ENCODE measurements around the gene RANBP3. TPM values are rescaled to one million over a fixed set of nuclear protein-coding genes. Genes with fewer than 3 reads are reported as not detected.
A peak's percentile ranks its signal among the peaks of the same experiment; 100 is the strongest.

RANBP3 gene
- polyA plus RNA-seq, 1 of the 3 experiments (the other 2 are of a cell fraction): 84.0 TPM

DNA sequence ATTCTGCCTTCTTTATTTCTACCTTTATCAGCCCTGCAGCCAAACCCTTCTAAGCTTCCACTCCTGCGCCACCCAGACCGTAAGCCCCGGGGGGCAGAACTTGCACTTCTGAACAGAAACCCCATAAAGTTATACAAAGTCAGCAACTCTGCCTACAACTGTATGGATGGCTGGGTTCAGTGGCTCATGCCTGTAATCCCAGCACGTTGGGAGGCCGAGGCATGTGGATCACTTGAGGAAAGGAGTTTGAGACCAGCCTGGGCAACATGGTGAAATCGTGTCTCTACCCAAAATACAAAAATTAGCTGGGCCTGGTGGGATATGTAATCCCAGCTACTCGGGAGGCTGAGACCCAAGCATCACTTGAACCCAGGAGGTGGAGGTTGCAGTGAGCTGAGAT lies 10.4 kb downstream of the RANBP3 start (continued):
- TF ChIP-seq FOSL2 (IDR thresholded peaks at IDR 0.05; ENCODE audit: borderline replicate concordance, low read depth): no peak
- no peak for TF ChIP-seq FOXM1 (IDR thresholded peaks at IDR 0.05; ENCODE audit: low read depth)
- no peak for TF ChIP-seq NFIC (IDR thresholded peaks at IDR 0.05; ENCODE audit: borderline replicate concordance)
- no peak for TF ChIP-seq EP300 (IDR thresholded peaks at IDR 0.05; ENCODE audit: borderline replicate concordance in 1 of 2, low read depth in 1 of 2, low read length in 1 of 2)

DNA sequence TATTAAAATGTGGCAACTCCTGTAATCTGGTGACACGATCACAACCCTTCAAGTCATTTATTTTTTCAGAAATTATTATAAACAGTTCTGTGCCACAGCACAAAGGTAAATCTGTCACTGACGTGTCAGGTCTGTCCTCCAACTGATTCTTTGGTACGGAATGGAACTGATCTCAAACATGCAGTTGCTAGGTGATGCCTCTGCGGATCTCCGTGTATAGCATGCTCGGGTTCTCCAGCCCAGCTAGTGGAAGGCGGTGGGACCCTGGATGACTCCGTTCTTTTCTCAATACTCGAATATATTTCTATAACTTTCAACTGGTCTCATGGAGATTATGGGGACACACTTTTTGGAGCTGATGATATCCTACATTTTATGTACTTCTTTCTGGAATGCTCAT lies 11.0 kb downstream of the RANBP3 start:
- ChIA-PET POLR2A (no interaction called here), CTCF (interaction anchor here (1.2 to 5.2 kb wide), 15 partner anchors 11 to 163 kb away, joined by 3 to 67 read pairs (median 10); partner anchors contain the start of gene RANBP3)
- WGBS (ENCODE audit: low lambda C conversion rate): 97% methylated on average over 9 of the region's 9 CpGs
- no peaks in the 10 kb centered on the region for H3K9me3 ChIP-seq
- peaks cover 5% of the 10 kb centered on the region for H3F3A ChIP-seq (replicated peaks; ENCODE audit: insufficient read depth)
- no peak overlapping the region for H2AFZ ChIP-seq (ENCODE audit: low read depth)
- H3K79me2 ChIP-seq (ENCODE audit: insufficient read depth): peaks cover 100% of the 10 kb centered on the region
- H3K27me3 ChIP-seq (ENCODE audit: insufficient read depth): no peaks in the 10 kb centered on the region
- no peak overlapping the region for H3K4me3 ChIP-seq (ENCODE audit: low read depth in 2 of 2, low read length in 1 of 2)
- DNase-seq: no peak
- no peak overlapping the region for H3K27ac ChIP-seq (ENCODE audit: low read depth in 2 of 2, low read length in 1 of 2)
- peaks cover 0 to 27% of the 10 kb centered on the region in 2 experiments; a peak in 1 of 4 replicates for H3K4me1 ChIP-seq (ENCODE audit: control insufficient read depth in 1 of 2, insufficient read depth in 2 of 2, low read depth in 1 of 2, low read length in 1 of 2)
- no peak for TF ChIP-seq TEAD4 (IDR thresholded peaks at IDR 0.05; ENCODE audit: borderline replicate concordance, insufficient read depth)
- TF ChIP-seq FOXJ3 (CRISPR knock-in tag; IDR thresholded peaks at IDR 0.05): no peak
- TF ChIP-seq EP300 (IDR thresholded peaks at IDR 0.05; ENCODE audit: borderline replicate concordance in 1 of 2, low read depth in 1 of 2, low read length in 1 of 2): no peak
- TF ChIP-seq RFX5 (IDR thresholded peaks at IDR 0.05; ENCODE audit: low read length): no peak
- peaks cover 0 to 22% of the 10 kb centered on the region in 2 experiments for H3K36me3 ChIP-seq (replicated peaks in 1 of 2; ENCODE audit: control insufficient read depth in 1 of 2, insufficient read depth in 2 of 2, low read length in 1 of 2)
- H3K9ac ChIP-seq: no peak overlapping the region
- H4K20me1 ChIP-seq (ENCODE audit: insufficient read depth): peaks cover 94% of the 10 kb centered on the region
- H3K9me2 ChIP-seq: no peaks in the 10 kb centered on the region
- no peak overlapping the region for H3K4me2 ChIP-seq

DNA sequence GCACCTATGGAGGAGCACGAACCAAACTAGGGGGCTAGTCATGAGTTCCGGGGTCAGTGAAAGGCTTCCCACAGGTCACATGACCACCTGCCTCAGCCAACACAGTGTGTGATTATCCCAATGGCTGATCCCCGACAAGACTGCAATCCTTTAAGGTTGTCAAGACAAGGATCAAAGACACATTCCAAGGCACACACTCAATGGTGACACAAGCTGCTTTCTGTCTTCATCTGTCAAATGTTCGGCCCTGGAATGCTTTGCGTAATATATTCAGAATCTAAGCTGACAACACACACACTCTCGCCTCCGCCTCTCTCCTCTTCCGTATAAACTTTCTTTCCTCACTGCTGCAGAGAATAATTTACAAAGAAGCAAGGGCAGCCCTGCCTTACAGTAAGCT lies 11.7 kb downstream of the RANBP3 start:
- Histone ChIP-seq H3K79me2 (ENCODE audit: insufficient read depth) (peaks cover 100% of the 10 kb centered on the region), H3K27me3 (ENCODE audit: insufficient read depth) (no peaks in the 10 kb centered on the region), H2AFZ (ENCODE audit: low read depth) (no peak overlapping the region), H3K27ac (ENCODE audit: low read depth in 2 of 2, low read length in 1 of 2) (no peak overlapping the region), H3F3A (replicated peaks; ENCODE audit: insufficient read depth) (peaks cover 5% of the 10 kb centered on the region), H3K9ac (no peak overlapping the region), H3K4me2 (no peak overlapping the region), H3K36me3 (replicated peaks in 1 of 2; ENCODE audit: control insufficient read depth in 1 of 2, insufficient read depth in 2 of 2, low read length in 1 of 2) (peaks cover 0 to 17% of the 10 kb centered on the region in 2 experiments), H3K9me2 (no peaks in the 10 kb centered on the region), H3K9me3 (no peaks in the 10 kb centered on the region), H4K20me1 (ENCODE audit: insufficient read depth) (peaks cover 94% of the 10 kb centered on the region), H3K4me3 (ENCODE audit: low read depth in 2 of 2, low read length in 1 of 2) (no peak overlapping the region), H3K4me1 (ENCODE audit: control insufficient read depth in 1 of 2, insufficient read depth in 2 of 2, low read depth in 1 of 2, low read length in 1 of 2) (peaks cover 0 to 31% of the 10 kb centered on the region in 2 experiments; a peak in 1 of 4 replicates)
- 82% methylated on average over 7 of the region's 8 CpGs for WGBS (ENCODE audit: low lambda C conversion rate)
- DNase-seq: no peak
- ChIA-PET CTCF (interaction anchor here (0.7 to 5.2 kb wide), 7 partner anchors 10 to 162 kb away, joined by 3 to 67 read pairs (median 34); partner anchors contain the start of gene RANBP3), POLR2A (no interaction called here)
- TF ChIP-seq ELF1 (IDR thresholded peaks at IDR 0.05) (no peak), FOSL2 (IDR thresholded peaks at IDR 0.05; ENCODE audit: borderline replicate concordance, low read depth) (no peak), TCF12 (IDR thresholded peaks at IDR 0.05) (peak; percentile 62), POLR2AphosphoS5 (IDR thresholded peaks at IDR 0.05; ENCODE audit: low read depth, low read length) (0 out of 2 replicates have a peak, but pooled peaks have one; percentile 21)
- TF ChIP-seq, protein P1, sequence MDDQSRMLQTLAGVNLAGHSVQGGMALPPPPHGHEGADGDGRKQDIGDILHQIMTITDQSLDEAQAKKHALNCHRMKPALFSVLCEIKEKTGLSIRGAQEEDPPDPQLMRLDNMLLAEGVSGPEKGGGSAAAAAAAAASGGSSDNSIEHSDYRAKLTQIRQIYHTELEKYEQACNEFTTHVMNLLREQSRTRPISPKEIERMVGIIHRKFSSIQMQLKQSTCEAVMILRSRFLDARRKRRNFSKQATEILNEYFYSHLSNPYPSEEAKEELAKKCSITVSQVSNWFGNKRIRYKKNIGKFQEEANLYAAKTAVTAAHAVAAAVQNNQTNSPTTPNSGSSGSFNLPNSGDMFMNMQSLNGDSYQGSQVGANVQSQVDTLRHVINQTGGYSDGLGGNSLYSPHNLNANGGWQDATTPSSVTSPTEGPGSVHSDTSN (IDR thresholded peaks at IDR 0.05): peak; percentile 54; the same call in 1 of the 2 replicates
- TF ChIP-seq, protein P2, sequence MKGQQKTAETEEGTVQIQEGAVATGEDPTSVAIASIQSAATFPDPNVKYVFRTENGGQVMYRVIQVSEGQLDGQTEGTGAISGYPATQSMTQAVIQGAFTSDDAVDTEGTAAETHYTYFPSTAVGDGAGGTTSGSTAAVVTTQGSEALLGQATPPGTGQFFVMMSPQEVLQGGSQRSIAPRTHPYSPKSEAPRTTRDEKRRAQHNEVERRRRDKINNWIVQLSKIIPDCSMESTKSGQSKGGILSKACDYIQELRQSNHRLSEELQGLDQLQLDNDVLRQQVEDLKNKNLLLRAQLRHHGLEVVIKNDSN (IDR thresholded peaks at IDR 0.05; ENCODE audit: borderline replicate concordance, low read depth): peak; percentile 52; the same call in 1 of the 2 replicates
